ENCODE data around the gene CDK5RAP2.

CDK5RAP2 gene

DNA sequence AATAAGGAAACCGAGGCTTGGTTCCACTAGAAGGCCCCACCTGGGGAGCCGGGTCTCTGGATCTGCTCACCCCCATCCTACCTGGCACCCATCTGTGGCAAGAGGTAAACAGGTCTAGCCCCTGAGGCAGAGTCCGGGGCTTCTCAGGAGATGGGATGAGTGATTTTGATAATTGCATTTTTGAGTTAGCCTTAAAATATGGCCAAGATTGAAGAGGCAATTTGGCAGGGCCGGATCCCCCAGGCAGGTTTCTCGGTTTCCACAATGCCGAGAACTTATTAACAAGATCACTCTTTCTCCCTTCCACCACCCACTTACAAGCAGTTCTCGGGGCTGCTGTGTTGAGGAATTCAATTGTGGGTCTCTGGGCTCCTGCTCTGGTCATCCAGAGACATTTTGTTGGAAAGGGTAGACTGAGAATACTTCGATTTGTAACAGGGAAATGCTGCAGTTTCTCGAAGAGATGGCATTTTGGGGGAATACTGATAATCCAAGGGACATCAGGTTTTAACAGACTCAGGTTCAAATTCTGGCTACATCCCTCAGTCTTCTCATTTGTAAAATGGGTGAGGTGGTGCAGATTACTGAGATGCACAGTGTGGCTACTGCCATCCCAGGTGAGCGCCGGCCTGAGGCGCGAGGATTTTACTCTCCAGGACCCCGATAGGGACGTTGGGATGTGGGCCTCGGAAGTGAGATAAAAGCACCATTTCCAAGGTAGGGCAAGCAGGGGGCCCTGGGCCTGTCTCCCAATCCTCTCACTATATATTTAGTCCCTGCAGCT is 194.2 kb downstream of the CDK5RAP2 start:
- no peak for DNase-seq (ENCODE audit: low read depth, low spot score)

DNA sequence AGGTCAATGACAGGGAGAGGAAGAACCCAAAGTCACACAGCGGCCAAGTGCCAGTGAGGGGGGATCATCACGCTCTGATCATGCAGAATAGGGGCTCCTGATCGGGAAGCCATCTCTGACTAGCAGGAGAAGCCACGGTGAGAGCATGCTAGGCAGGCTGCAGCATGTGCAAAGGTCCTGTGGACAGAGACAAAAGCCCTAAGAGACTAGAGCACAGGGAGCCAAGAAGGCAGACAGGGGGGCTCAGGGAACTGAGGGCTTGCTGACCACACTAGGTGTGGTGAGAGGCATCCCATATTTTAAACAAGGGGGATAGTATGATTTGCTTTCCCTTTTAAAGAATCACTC is 195.1 kb downstream of the CDK5RAP2 start:
- no peak for DNase-seq (ENCODE audit: low read depth, low spot score)

GRCh38 chr9:120383999-120384924 is 195.7 kb downstream of the CDK5RAP2 start:
- no peak for DNase-seq (ENCODE audit: low read depth, low spot score)

DNA sequence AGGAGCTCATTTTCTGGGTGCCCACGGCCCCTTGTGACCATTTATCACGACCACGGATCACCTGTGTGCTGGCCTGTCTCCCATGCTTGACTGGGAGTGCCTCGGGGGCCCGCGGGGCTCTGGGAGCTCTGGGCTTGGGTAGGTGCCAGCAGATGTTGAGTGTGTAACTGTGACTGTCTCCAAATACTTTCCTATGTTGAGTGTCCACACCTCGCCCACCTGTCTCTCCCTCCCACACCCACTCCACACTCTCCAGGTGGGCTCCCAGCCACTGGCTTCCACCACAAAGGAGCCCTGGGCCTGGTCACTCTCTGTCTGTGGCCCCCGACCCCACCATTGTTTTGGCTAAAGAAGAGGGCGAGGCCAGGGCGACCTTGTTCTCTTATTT is 196.4 kb downstream of the CDK5RAP2 start:
- DNase-seq (ENCODE audit: low read depth, low spot score): no peak

DNA sequence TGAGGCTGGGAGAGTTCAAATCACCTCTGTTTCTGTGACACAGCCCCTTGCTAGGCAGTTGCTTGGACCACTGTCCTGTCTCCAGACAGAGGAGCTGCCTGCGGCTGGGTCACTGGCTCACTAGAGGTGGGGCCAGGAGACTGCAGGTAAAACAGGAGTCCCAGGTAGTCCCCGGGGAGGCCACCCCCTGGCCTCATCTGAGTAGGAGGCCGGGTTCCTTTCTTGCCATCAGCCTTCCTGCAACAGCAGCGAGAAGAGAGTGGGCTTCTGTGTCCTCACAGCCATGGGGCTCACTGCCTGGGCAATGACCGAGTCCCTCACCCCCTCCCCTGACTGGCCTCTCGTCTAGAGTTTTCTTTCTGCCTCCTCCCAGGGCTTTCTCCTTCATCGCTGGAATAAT is 197.5 kb downstream of the CDK5RAP2 start:
- no peak for DNase-seq (ENCODE audit: low read depth, low spot score)

GRCh38 chr9:120381839-120382238 is 198.1 kb downstream of the CDK5RAP2 start:
- DNase-seq (ENCODE audit: low read depth, low spot score): no peak

DNA sequence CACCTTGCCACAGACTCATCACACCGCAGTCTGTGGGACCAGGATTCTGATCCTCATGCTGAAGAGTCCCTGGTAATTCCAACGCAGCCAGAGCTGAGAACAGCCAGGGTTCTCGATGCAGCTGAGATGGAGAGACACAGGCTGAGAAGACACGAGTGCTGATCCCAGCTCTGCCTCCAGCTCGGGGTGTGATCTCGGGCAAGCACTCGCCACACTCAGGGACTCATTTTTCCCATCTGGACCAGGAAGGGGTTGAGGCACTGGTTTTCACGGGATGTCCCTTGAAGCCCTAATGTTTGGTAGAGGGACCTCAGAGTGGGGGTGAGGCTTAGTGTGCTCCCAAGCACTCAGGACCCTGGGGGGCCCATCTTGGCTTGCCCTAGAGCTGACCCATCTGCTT is 200.4 kb downstream of the CDK5RAP2 start:
- DNase-seq (ENCODE audit: low read depth, low spot score): no peak

DNA sequence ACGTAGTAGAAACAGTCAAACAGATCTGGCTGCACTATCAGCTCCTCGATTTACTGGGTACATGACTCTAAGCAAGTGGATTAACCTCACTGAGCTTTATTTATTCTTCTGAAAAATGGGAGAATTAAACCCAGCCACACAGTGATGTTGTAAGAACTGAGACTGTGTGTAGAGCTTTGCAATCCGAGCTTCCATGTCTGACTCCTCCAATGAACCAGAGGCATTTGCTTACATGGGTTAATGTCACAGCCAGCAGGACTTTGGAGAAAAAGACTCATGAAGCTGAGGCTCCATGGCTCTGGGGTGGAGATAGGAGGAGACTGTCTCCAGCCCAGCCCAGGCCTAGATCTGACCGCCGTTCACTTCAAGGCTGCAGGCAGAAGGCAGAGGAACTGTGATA is 201.3 kb downstream of the CDK5RAP2 start:
- DNase-seq (ENCODE audit: low read depth, low spot score): no peak

GRCh38 chr9:120377268-120378159 is 202.5 kb downstream of the CDK5RAP2 start:
- DNase-seq (ENCODE audit: low read depth, low spot score): no peak

DNA sequence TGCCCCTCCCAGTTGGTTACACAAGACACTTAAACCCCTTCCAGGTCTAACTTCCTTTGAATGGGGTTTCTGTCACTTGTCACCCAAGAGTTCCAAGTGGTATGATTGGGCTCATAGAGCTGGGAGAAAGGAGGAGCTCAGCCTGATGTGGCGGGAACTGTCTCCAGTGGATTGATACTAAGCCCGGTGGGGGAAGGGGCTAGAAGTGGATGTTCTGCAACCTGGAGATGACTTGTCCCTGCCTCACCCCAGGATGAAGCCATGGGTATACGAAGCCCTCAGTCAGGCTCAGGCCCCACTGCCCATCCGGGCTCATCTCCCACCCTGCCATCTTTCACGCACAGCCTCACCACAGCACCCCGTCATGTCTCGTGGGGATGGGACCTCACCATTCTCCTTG is 203.9 kb downstream of the CDK5RAP2 start:
- DNase-seq (ENCODE audit: low read depth, low spot score): no peak

- DNase-seq (ENCODE audit: low read depth, low spot score): no peak
Measured at GRCh38 chr9:120375316-120375715, 204.7 kb downstream of the CDK5RAP2 start.

DNA sequence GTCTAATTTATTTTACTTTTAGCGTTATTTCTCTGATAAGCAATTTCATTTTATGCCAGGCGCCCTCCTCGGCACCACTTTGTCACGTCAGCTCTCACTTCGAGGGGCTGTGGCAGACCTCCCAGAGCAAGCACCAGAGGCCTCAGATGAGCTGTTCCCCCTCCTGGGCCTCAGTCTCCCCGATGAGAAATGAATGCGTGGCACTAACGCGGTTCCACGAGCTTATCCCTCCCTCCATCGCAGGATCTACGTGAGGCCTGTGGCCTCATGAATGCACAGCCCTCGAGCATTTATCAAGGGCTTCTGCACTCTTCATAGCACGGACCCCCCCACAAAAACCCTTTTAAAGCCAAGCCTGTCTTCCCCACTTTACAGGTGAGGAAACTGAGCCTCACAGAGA is 205.2 kb downstream of the CDK5RAP2 start:
- DNase-seq (ENCODE audit: low read depth, low spot score): no peak

- DNase-seq (ENCODE audit: low read depth, low spot score): no peak
Measured at GRCh38 chr9:120374239-120374638, 205.7 kb downstream of the CDK5RAP2 start.

GRCh38 chr9:120372040-120372439 is 207.9 kb downstream of the CDK5RAP2 start:
- DNase-seq (ENCODE audit: low read depth, low spot score): no peak

- no peak for DNase-seq (ENCODE audit: low read depth, low spot score)
Measured at GRCh38 chr9:120369608-120370220, 210.3 kb downstream of the CDK5RAP2 start.

DNA sequence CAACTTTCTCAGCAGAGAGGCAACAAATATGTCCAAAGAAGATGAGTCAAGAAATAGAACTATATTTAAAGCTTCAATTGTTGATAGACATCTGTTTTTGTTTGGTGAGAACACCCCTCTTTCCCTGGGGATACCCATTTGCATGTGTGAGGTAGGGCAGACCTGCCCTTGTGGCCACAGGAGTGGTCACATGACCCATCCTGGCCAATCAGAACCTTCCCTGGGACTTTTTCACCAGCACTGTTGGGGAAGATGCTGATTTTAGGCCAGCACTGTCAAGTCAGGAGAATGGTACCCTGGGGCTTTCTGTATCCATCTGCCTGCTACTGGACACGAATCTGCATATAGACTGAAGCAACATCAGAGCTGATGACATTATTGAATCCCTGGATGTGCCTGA is 211.2 kb downstream of the CDK5RAP2 start:
- DNase-seq (ENCODE audit: low read depth, low spot score): no peak

DNA sequence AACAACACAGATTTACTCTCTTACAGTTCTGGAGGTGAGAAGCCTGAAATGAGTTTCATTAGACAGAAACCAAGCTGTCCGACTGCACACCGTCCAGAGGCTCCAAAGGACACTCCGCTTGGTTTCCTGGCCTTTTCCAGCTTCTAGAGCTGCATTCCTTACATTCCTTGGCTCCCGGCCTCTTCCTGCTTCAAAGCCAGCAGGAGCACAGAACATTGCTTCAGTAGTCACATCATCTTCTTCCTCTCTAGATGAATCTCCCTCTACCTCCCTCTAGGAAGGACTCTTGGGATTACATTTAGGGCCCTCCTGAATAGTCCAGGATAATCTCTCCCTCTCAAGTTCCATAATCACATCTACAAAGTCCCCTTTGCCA is 213.3 kb downstream of the CDK5RAP2 start:
- no peak for DNase-seq (ENCODE audit: low read depth, low spot score)

- DNase-seq (ENCODE audit: low read depth, low spot score): no peak
Measured at GRCh38 chr9:120365386-120365785, 214.6 kb downstream of the CDK5RAP2 start.

GRCh38 chr9:120363697-120364096 is 216.3 kb downstream of the CDK5RAP2 start:
- no peak for DNase-seq (ENCODE audit: low read depth, low spot score)

DNA sequence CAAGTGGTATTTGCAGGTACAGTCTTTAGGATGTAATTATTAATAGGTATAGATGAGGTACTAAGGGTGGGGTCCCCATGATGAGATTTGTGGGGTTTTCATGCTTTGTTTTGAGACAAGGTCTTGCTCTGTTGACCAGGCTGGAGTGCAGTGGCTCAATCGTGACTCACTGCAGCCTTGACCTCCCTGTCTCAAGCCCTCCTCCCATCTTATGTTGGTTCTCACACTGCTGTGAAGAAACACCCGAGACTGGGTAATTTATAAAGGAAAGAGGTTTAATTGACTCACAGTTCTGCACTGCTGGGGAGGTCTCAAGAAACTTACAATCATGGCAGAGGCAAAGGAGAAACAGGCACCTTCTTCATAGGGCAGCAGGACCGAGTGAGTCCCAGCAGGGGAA is 217.5 kb downstream of the CDK5RAP2 start:
- DNase-seq (ENCODE audit: low read depth, low spot score): no peak

DNA sequence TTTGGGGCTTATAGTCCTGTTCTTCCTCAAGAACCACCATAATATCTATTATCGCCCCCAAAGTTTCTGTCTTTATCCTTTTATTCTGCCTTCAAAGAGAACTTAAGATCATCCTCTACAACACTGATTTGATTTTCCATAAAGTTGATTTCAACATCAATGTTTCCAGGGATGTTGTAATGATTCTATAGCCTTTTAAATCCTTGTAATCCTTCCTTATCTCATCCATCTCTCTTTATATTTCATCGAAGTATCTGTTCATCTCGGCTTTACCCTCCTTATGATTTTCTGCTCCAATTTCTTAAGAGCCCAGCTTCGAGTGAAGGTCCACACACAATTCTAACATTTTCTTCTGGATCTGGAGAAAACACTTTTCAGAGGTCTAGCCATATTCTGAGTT is 218.4 kb downstream of the CDK5RAP2 start:
- DNase-seq (ENCODE audit: low read depth, low spot score): no peak

GRCh38 chr9:120360510-120360909 is 219.5 kb downstream of the CDK5RAP2 start:
- DNase-seq (ENCODE audit: low read depth, low spot score): no peak

All from activated naive CD8-positive, alpha-beta T cell treated with anti-CD3 and anti-CD28 coated beads, Interleukin-2, amount 50 U/mL, for 16 hours (primary cell).